Neural progenitor cell (in vitro differentiated cells): ENCODE measurements around the gene ADARB2.

Source experiments
- EZH2phosphoT487 ChIP-seq: fragments of 200-600 bp; sonication (generic); IDR thresholded peaks from 2 replicates; pipeline ENCODE4 v1.6.1; 2017; ENCODE audit warnings: antibody characterized with exemption
- TF ChIP-seq, protein P1 (sequence below): fragments of 200-600 bp; sonication (generic); IDR thresholded peaks from 2 replicates; pipeline ENCODE4 v1.5.1; 2017; ENCODE audit warnings: antibody characterized with exemption, mild to moderate bottlenecking

DNA sequence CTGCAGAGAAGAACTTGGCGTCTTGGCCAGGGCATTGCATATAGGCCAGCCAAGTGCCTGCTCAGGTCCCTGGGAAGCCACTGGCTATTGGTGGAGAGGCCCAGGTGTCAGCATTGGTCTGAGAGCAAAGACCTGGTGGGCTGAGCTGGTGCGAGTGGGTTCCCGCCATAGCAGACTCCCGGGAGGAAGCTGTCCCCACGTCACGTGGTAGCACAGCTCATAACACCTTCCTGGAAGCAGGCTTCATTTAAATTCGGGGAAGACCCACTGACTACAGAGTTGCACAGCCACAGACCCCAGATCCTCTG, 550.7 kb downstream of the ADARB2 start:
- TF ChIP-seq, protein P1, sequence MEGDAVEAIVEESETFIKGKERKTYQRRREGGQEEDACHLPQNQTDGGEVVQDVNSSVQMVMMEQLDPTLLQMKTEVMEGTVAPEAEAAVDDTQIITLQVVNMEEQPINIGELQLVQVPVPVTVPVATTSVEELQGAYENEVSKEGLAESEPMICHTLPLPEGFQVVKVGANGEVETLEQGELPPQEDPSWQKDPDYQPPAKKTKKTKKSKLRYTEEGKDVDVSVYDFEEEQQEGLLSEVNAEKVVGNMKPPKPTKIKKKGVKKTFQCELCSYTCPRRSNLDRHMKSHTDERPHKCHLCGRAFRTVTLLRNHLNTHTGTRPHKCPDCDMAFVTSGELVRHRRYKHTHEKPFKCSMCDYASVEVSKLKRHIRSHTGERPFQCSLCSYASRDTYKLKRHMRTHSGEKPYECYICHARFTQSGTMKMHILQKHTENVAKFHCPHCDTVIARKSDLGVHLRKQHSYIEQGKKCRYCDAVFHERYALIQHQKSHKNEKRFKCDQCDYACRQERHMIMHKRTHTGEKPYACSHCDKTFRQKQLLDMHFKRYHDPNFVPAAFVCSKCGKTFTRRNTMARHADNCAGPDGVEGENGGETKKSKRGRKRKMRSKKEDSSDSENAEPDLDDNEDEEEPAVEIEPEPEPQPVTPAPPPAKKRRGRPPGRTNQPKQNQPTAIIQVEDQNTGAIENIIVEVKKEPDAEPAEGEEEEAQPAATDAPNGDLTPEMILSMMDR = no peak
- no peak for TF ChIP-seq EZH2phosphoT487
